GM23248 (cell line): Measurements from ENCODE around the gene OAS1. TPM values are rescaled to one million over a fixed set of nuclear protein-coding genes. Genes with fewer than 3 reads are reported as not detected.
A peak's percentile ranks its signal among the peaks of the same experiment; 100 is the strongest.

Experiments used
- DNase-seq: peaks from one replicate; pipeline ENCODE4 v3.0.0-alpha.2; 2015
- H2AFZ ChIP-seq: fragments of 200-600 bp; sonication (generic); 2 replicates; pipeline ENCODE4 v1.6.1; 2016; ENCODE audit warnings: antibody characterized with exemption
- H3F3A ChIP-seq: fragments of 200-600 bp; sonication (generic); 2 replicates; pipeline ENCODE4 v1.6.1; 2016; ENCODE audit warnings: mild to moderate bottlenecking, antibody characterized with exemption, mixed run types; ENCODE audit not compliant: insufficient read depth
- H3K27ac ChIP-seq: fragments of 200-600 bp; sonication (generic); 2 replicates; pipeline ENCODE4 v1.5.1; 2016; ENCODE audit warnings: mild to moderate bottlenecking
- H3K27me3 ChIP-seq: fragments of 200-600 bp; sonication (generic); replicated peaks from 2 replicates; pipeline ENCODE4 v1.6.1; 2016; ENCODE audit warnings: mild to moderate bottlenecking; ENCODE audit not compliant: insufficient read depth
- H3K36me3 ChIP-seq: fragments of 200-600 bp; sonication (generic); 2 replicates; pipeline ENCODE4 v1.6.1; 2016; ENCODE audit warnings: low read depth, mild to moderate bottlenecking
- H3K4me1 ChIP-seq: fragments of 200-600 bp; sonication (generic); 2 replicates; pipeline ENCODE4 v1.6.1; 2016; ENCODE audit warnings: mild to moderate bottlenecking; ENCODE audit not compliant: insufficient read depth
- H3K4me2 ChIP-seq: fragments of 200-600 bp; sonication (generic); one replicate; pipeline ENCODE4 v1.6.1; 2016; ENCODE audit warnings: mild to moderate bottlenecking; ENCODE audit not compliant: unreplicated experiment
- H3K4me3 ChIP-seq: fragments of 200-600 bp; sonication (generic); 2 replicates; pipeline ENCODE4 v1.5.1; 2016; ENCODE audit warnings: mild to moderate bottlenecking
- H3K79me2 ChIP-seq: fragments of 200-600 bp; sonication (generic); 2 replicates; pipeline ENCODE4 v1.6.1; 2016; ENCODE audit warnings: mild to moderate bottlenecking; ENCODE audit not compliant: insufficient read depth
- H3K9ac ChIP-seq: fragments of 200-600 bp; sonication (generic); 2 replicates; pipeline ENCODE4 v1.6.1; 2016; ENCODE audit warnings: mild to moderate bottlenecking
- H3K9me2 ChIP-seq: fragments of 200-600 bp; sonication (generic); 2 replicates; pipeline ENCODE4 v1.6.1; 2016; ENCODE audit warnings: mixed run types, mild to moderate bottlenecking, moderate library complexity; ENCODE audit not compliant: insufficient read depth
- H3K9me3 ChIP-seq: fragments of 200-600 bp; sonication (generic); one replicate; pipeline ENCODE4 v1.6.1; 2017; ENCODE audit warnings: low read depth
- H4K20me1 ChIP-seq: fragments of 200-600 bp; sonication (generic); 2 replicates; pipeline ENCODE4 v1.6.0; 2016; ENCODE audit not compliant: insufficient read depth
- EZH2 ChIP-seq: fragments of 200-600 bp; sonication (generic); IDR thresholded peaks from 2 replicates; pipeline ENCODE4 v1.6.1; 2018; ENCODE audit warnings: antibody characterized with exemption, mild to moderate bottlenecking; ENCODE audit not compliant: insufficient read depth, poor library complexity, severe bottlenecking
- EZH2phosphoT487 ChIP-seq: fragments of 200-600 bp; sonication (generic); IDR thresholded peaks from 2 replicates; pipeline ENCODE4 v1.6.1; 2018; ENCODE audit warnings: antibody characterized with exemption, moderate library complexity, mild to moderate bottlenecking, low read depth; ENCODE audit not compliant: insufficient read depth
- WGBS, 2 experiments: methylation state at CpG; one replicate each; pipeline ENCODE4 v1.1.6; 2015 to 2017; ENCODE audit warnings: low lambda C conversion rate in 2 of 2, low coverage in 1 of 2; ENCODE audit errors: missing lambda C conversion rate in 2 of 2; 5-methylcytosine and 5-hydroxymethylcytosine counted together
- in situ Hi-C: fragments of 300-500 bp; cut with MboI; formaldehyde crosslinking; loops from 2 replicates; pipeline ENCODE4 v1.15.0; 2020
- polyA plus RNA-seq: library from polyadenylated mRNA; unstranded; fragments of >200 nt; fragmentation: Nextera tagmentation; extraction: Ambion mirVana; gene quantifications from 2 replicates; pipeline ENCODE4 v1.2.1, GENCODE V29; 2016
- total RNA-seq: library from RNA; depleted of rRNA; stranded (reverse); fragments of >200 nt; shearing (Covaris generic); gene quantifications from 2 replicates; pipeline ENCODE4 v1.2.3, GENCODE V29; 2014; rRNA removed

Gene OAS1
- total RNA-seq (not detected in 2 replicates), polyA plus RNA-seq (0.10 TPM in 1 of 2 replicates, not detected in the other)

GRCh38 chr12:112906712-112907414 is at the start of gene OAS1:
Gene OAS1 (plus strand): TSS chr12:112906962. CDS start chr12:112907040, 78 bp downstream.
- 1 to 7% methylated on average over 4 of the region's 4 CpGs for whole genome bisulfite sequencing, 2 experiments
- H3K9me3 ChIP-seq, result no peaks in the 10 kb centered on the region
- TF ChIP-seq EZH2, result no peak
- TF ChIP-seq EZH2phosphoT487, result no peak
- H3K4me3 ChIP-seq, result peak within 1 kb of the TSS; percentile 54
- DNase-seq, result peak; percentile 51
- peaks cover 9% of the 10 kb centered on the region; the same call in 1 of the 2 replicates for H3K27me3 ChIP-seq
- no peaks in the 10 kb centered on the region for H3K9me2 ChIP-seq
- no peaks in the 10 kb centered on the region for H3K79me2 ChIP-seq
- no peak within 1 kb of the TSS for H3K9ac ChIP-seq
- no peaks in the 10 kb centered on the region for H3K36me3 ChIP-seq
- in situ Hi-C loops, result no loop called here
- H2AFZ ChIP-seq, result peak within 1 kb of the TSS; percentile 56
- H4K20me1 ChIP-seq, result no peaks in the 10 kb centered on the region
- peaks cover 18% of the 10 kb centered on the region; the same call in 1 of the 2 replicates for H3K4me1 ChIP-seq
- no peak within 1 kb of the TSS for H3K27ac ChIP-seq
- H3K4me2 ChIP-seq, result peak within 1 kb of the TSS; percentile 67
- peaks cover 11% of the 10 kb centered on the region; the same call in 1 of the 2 replicates for H3F3A ChIP-seq

- Histone ChIP-seq H3K27me3 (no peaks in the 10 kb centered on the region), H4K20me1 (no peaks in the 10 kb centered on the region), H3K79me2 (no peaks in the 10 kb centered on the region), H3K9me2 (no peaks in the 10 kb centered on the region), H3K9me3 (no peaks in the 10 kb centered on the region), H3K9ac (no peak overlapping the region), H3K36me3 (no peaks in the 10 kb centered on the region), H3K4me1 (no peaks in the 10 kb centered on the region), H3K4me3 (no peak overlapping the region), H3K4me2 (no peak overlapping the region), H3F3A (no peaks in the 10 kb centered on the region), H3K27ac (no peak overlapping the region), H2AFZ (no peak overlapping the region)
- in situ Hi-C loops, result no loop called here
- TF ChIP-seq EZH2phosphoT487, result no peak
- no peak for TF ChIP-seq EZH2
- 31 to 32% methylated on average over 3 of the region's 3 CpGs for WGBS, 2 experiments
- no peak for DNase-seq
Measured at GRCh38 chr12:112859291-112859690, 47.5 kb upstream of the OAS1 start.

GRCh38 chr12:112860181-112860580 is 46.6 kb upstream of the OAS1 start:
- no peak overlapping the region for H3K9ac ChIP-seq
- no peaks in the 10 kb centered on the region for H3F3A ChIP-seq
- 32 to 47% methylated on average over 5 of the region's 5 CpGs for WGBS, 2 experiments
- H3K27ac ChIP-seq, result no peak overlapping the region
- no peak for DNase-seq
- no peak overlapping the region for H3K4me2 ChIP-seq
- no peak overlapping the region for H3K4me3 ChIP-seq
- H3K4me1 ChIP-seq, result no peaks in the 10 kb centered on the region
- no peaks in the 10 kb centered on the region for H3K27me3 ChIP-seq
- no peak for TF ChIP-seq EZH2phosphoT487
- no peak for TF ChIP-seq EZH2
- in situ Hi-C loops, result no loop called here
- H3K9me2 ChIP-seq, result no peaks in the 10 kb centered on the region
- H3K36me3 ChIP-seq, result no peaks in the 10 kb centered on the region
- H3K79me2 ChIP-seq, result no peaks in the 10 kb centered on the region
- no peak overlapping the region for H2AFZ ChIP-seq
- H3K9me3 ChIP-seq, result no peaks in the 10 kb centered on the region
- no peaks in the 10 kb centered on the region for H4K20me1 ChIP-seq

DNA sequence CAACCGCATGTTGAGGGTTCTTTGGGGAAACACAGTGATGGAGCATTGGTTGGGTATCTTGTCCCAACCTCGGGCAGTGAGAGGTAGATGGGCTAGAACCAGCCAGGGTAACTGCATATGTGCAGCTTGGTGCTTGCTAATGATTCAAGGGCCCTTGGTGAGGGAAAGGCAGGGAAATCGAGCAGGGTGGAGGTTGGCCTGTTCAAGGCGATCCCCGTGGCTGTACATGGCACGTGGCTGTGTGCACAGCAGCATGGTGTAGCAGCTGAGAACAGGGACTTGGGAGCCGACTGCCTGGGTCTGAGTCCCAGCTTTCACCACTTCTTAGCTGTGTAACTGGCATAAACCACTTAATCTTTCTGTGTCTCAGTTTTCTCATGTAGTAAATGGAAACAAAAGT is 45.5 kb upstream of the OAS1 start:
- in situ Hi-C loops, result no loop called here
- DNase-seq, result no peak
- H2AFZ ChIP-seq, result no peak overlapping the region
- no peaks in the 10 kb centered on the region for H3K9me2 ChIP-seq
- 52 to 53% methylated on average over 7 of the region's 7 CpGs for WGBS, 2 experiments
- no peaks in the 10 kb centered on the region for H3F3A ChIP-seq
- no peak overlapping the region for H3K9ac ChIP-seq
- no peaks in the 10 kb centered on the region for H3K4me1 ChIP-seq
- no peaks in the 10 kb centered on the region for H3K36me3 ChIP-seq
- H3K79me2 ChIP-seq, result no peaks in the 10 kb centered on the region
- H3K4me2 ChIP-seq, result no peak overlapping the region
- H3K4me3 ChIP-seq, result no peak overlapping the region
- H4K20me1 ChIP-seq, result no peaks in the 10 kb centered on the region
- TF ChIP-seq EZH2 (no peak), EZH2phosphoT487 (no peak)
- H3K27ac ChIP-seq, result no peak overlapping the region
- H3K9me3 ChIP-seq, result no peaks in the 10 kb centered on the region
- H3K27me3 ChIP-seq, result no peaks in the 10 kb centered on the region
